ENCODE measurements around the gene SGCA. TPM values are rescaled to one million over a fixed set of nuclear protein-coding genes. Genes with fewer than 3 reads are reported as not detected.

SGCA gene
- total and polyA plus RNA-seq, 2 experiments from 2014 or later: 0.19 TPM; not detected in 1

GRCh38 chr17:50191359-50192143 lies 25.7 kb downstream of the SGCA start:
- H3K4me2 ChIP-seq: no peak overlapping the region
- no peaks in the 10 kb centered on the region for H3K9me2 ChIP-seq (ENCODE audit: insufficient read depth)
- no peak overlapping the region for H3K4me3 ChIP-seq
- H3K27me3 ChIP-seq (ENCODE audit: insufficient read depth): no peaks in the 10 kb centered on the region
- Mint-ChIP-seq H3K4me1 (no peaks in the 10 kb centered on the region), H3K9me3 (no peaks in the 10 kb centered on the region), H3K4me3 (no peak overlapping the region), H3K36me3 (ENCODE audit: low read depth) (peaks cover 18% of the 10 kb centered on the region; the same call in 2 of the 3 replicates), H3K27ac (no peak overlapping the region), H3K27me3 (ENCODE audit: insufficient read depth, low read depth, poor library complexity) (peaks cover 5% of the 10 kb centered on the region)
- no peaks in the 10 kb centered on the region for H3K79me2 ChIP-seq (replicated peaks; ENCODE audit: insufficient read depth)
- no peaks in the 10 kb centered on the region for H4K20me1 ChIP-seq (replicated peaks; ENCODE audit: insufficient read depth)
- H2AFZ ChIP-seq: no peak overlapping the region
- no peaks in the 10 kb centered on the region for H3F3A ChIP-seq (replicated peaks; ENCODE audit: low read depth)
- ATAC-seq: no peak
- H3K4me1 ChIP-seq (ENCODE audit: insufficient read depth): no peaks in the 10 kb centered on the region
- no peak overlapping the region for H3K27ac ChIP-seq (ENCODE audit: low read depth)
- H3K36me3 ChIP-seq (ENCODE audit: insufficient read depth): no peaks in the 10 kb centered on the region
- DNase-seq (ENCODE audit: low spot score): no peak
- TF ChIP-seq EZH2phosphoT487 (IDR thresholded peaks at IDR 0.05; ENCODE audit: unreplicated experiment): no peak
- TF ChIP-seq, protein P1, sequence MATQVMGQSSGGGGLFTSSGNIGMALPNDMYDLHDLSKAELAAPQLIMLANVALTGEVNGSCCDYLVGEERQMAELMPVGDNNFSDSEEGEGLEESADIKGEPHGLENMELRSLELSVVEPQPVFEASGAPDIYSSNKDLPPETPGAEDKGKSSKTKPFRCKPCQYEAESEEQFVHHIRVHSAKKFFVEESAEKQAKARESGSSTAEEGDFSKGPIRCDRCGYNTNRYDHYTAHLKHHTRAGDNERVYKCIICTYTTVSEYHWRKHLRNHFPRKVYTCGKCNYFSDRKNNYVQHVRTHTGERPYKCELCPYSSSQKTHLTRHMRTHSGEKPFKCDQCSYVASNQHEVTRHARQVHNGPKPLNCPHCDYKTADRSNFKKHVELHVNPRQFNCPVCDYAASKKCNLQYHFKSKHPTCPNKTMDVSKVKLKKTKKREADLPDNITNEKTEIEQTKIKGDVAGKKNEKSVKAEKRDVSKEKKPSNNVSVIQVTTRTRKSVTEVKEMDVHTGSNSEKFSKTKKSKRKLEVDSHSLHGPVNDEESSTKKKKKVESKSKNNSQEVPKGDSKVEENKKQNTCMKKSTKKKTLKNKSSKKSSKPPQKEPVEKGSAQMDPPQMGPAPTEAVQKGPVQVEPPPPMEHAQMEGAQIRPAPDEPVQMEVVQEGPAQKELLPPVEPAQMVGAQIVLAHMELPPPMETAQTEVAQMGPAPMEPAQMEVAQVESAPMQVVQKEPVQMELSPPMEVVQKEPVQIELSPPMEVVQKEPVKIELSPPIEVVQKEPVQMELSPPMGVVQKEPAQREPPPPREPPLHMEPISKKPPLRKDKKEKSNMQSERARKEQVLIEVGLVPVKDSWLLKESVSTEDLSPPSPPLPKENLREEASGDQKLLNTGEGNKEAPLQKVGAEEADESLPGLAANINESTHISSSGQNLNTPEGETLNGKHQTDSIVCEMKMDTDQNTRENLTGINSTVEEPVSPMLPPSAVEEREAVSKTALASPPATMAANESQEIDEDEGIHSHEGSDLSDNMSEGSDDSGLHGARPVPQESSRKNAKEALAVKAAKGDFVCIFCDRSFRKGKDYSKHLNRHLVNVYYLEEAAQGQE (IDR thresholded peaks at IDR 0.05; ENCODE audit: unreplicated experiment): no peak
- no peak for TF ChIP-seq POLR2AphosphoS5 (IDR thresholded peaks at IDR 0.05; ENCODE audit: low read depth)
- no peak for TF ChIP-seq CREB1 (CRISPR knock-in tag; IDR thresholded peaks at IDR 0.05; ENCODE audit: low read depth)
- no peak for TF ChIP-seq ZNF331 (CRISPR knock-in tag; IDR thresholded peaks at IDR 0.05; ENCODE audit: low read depth)
- TF ChIP-seq, protein P2, sequence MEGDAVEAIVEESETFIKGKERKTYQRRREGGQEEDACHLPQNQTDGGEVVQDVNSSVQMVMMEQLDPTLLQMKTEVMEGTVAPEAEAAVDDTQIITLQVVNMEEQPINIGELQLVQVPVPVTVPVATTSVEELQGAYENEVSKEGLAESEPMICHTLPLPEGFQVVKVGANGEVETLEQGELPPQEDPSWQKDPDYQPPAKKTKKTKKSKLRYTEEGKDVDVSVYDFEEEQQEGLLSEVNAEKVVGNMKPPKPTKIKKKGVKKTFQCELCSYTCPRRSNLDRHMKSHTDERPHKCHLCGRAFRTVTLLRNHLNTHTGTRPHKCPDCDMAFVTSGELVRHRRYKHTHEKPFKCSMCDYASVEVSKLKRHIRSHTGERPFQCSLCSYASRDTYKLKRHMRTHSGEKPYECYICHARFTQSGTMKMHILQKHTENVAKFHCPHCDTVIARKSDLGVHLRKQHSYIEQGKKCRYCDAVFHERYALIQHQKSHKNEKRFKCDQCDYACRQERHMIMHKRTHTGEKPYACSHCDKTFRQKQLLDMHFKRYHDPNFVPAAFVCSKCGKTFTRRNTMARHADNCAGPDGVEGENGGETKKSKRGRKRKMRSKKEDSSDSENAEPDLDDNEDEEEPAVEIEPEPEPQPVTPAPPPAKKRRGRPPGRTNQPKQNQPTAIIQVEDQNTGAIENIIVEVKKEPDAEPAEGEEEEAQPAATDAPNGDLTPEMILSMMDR (conservative IDR thresholded peaks at IDR 0.05; ENCODE audit: low read depth in 2 of 2): no peak
- no peak for TF ChIP-seq ZNF114 (CRISPR knock-in tag; IDR thresholded peaks at IDR 0.05)
- TF ChIP-seq NANOG (IDR thresholded peaks at IDR 0.05; ENCODE audit: borderline replicate concordance): no peak
- TF ChIP-seq, protein P3, sequence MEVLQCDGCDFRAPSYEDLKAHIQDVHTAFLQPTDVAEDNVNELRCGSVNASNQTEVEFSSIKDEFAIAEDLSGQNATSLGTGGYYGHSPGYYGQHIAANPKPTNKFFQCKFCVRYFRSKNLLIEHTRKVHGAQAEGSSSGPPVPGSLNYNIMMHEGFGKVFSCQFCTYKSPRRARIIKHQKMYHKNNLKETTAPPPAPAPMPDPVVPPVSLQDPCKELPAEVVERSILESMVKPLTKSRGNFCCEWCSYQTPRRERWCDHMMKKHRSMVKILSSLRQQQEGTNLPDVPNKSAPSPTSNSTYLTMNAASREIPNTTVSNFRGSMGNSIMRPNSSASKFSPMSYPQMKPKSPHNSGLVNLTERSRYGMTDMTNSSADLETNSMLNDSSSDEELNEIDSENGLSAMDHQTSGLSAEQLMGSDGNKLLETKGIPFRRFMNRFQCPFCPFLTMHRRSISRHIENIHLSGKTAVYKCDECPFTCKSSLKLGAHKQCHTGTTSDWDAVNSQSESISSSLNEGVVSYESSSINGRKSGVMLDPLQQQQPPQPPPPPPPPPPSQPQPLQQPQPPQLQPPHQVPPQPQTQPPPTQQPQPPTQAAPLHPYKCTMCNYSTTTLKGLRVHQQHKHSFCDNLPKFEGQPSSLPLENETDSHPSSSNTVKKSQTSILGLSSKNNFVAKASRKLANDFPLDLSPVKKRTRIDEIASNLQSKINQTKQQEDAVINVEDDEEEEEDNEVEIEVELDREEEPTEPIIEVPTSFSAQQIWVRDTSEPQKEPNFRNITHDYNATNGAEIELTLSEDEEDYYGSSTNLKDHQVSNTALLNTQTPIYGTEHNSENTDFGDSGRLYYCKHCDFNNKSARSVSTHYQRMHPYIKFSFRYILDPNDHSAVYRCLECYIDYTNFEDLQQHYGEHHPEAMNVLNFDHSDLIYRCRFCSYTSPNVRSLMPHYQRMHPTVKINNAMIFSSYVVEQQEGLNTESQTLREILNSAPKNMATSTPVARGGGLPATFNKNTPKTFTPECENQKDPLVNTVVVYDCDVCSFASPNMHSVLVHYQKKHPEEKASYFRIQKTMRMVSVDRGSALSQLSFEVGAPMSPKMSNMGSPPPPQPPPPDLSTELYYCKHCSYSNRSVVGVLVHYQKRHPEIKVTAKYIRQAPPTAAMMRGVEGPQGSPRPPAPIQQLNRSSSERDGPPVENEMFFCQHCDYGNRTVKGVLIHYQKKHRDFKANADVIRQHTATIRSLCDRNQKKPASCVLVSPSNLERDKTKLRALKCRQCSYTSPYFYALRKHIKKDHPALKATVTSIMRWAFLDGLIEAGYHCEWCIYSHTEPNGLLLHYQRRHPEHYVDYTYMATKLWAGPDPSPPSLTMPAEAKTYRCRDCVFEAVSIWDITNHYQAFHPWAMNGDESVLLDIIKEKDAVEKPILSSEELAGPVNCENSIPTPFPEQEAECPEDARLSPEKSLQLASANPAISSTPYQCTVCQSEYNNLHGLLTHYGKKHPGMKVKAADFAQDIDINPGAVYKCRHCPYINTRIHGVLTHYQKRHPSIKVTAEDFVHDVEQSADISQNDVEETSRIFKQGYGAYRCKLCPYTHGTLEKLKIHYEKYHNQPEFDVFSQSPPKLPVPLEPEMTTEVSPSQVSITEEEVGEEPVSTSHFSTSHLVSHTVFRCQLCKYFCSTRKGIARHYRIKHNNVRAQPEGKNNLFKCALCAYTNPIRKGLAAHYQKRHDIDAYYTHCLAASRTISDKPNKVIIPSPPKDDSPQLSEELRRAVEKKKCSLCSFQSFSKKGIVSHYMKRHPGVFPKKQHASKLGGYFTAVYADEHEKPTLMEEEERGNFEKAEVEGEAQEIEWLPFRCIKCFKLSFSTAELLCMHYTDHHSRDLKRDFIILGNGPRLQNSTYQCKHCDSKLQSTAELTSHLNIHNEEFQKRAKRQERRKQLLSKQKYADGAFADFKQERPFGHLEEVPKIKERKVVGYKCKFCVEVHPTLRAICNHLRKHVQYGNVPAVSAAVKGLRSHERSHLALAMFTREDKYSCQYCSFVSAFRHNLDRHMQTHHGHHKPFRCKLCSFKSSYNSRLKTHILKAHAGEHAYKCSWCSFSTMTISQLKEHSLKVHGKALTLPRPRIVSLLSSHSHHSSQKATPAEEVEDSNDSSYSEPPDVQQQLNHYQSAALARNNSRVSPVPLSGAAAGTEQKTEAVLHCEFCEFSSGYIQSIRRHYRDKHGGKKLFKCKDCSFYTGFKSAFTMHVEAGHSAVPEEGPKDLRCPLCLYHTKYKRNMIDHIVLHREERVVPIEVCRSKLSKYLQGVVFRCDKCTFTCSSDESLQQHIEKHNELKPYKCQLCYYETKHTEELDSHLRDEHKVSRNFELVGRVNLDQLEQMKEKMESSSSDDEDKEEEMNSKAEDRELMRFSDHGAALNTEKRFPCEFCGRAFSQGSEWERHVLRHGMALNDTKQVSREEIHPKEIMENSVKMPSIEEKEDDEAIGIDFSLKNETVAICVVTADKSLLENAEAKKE (CRISPR knock-in tag; IDR thresholded peaks at IDR 0.05): no peak
- TF ChIP-seq EZH2 (IDR thresholded peaks at IDR 0.05; ENCODE audit: low read depth, unreplicated experiment): no peak
- no peak for TF ChIP-seq JUNB (IDR thresholded peaks at IDR 0.05; ENCODE audit: unreplicated experiment)
- TF ChIP-seq, protein P4, sequence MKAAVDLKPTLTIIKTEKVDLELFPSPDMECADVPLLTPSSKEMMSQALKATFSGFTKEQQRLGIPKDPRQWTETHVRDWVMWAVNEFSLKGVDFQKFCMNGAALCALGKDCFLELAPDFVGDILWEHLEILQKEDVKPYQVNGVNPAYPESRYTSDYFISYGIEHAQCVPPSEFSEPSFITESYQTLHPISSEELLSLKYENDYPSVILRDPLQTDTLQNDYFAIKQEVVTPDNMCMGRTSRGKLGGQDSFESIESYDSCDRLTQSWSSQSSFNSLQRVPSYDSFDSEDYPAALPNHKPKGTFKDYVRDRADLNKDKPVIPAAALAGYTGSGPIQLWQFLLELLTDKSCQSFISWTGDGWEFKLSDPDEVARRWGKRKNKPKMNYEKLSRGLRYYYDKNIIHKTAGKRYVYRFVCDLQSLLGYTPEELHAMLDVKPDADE (IDR thresholded peaks at IDR 0.05): no peak
- no peak for TF ChIP-seq STAT1 (IDR thresholded peaks at IDR 0.05; ENCODE audit: unreplicated experiment)

Data from GM23338 (cell line).